Retinal pigment epithelial cell (primary cell): ENCODE data around the gene C2orf80.

Experiments used
- DNase-seq: peaks from one replicate; pipeline ENCODE4 v3.0.0-alpha.2; 2010; ENCODE audit warnings: low read depth
- H3K4me3 ChIP-seq: 2 replicates; pipeline ENCODE4 v1.5.1; 2011; ENCODE audit warnings: mild to moderate bottlenecking, low read length, control low read depth, moderate library complexity
- TF ChIP-seq, protein P1 (sequence below): conservative IDR thresholded peaks from 2 replicates; pipeline ENCODE4 v1.5.1; 2011; ENCODE audit warnings: low read depth, low read length, control low read depth, inconsistent platforms

C2orf80 gene

DNA sequence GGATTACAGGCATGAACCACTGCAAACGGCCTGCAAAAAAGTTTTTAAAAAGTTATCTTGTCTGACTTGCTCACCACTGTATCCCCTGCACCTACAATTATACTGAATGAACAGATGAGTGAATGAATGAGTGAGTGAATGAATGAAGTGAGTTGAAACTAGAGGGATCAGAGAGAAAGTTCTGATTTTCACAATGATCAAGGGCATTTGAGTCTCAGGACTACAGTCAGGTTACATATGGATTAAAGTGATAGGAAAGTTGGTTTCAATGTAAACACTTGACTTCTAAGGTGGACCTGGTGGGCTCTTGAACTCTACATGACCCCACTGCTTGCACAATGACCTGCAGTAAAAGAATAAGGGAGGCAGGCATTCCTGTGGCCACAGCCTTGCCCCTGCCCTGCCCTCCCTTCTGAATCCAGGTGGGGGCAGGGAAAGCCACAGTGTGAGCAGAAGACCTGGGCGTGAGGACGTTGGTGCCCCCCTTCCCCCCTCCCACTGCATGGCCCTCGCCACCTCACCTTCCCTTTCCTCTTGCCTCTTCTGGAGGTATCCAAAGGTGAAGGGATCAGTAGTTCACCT, 10.7 kb downstream of the C2orf80 start:
- DNase-seq: no peak
- H3K4me3 ChIP-seq: no peak overlapping the region
- TF ChIP-seq, protein P1, sequence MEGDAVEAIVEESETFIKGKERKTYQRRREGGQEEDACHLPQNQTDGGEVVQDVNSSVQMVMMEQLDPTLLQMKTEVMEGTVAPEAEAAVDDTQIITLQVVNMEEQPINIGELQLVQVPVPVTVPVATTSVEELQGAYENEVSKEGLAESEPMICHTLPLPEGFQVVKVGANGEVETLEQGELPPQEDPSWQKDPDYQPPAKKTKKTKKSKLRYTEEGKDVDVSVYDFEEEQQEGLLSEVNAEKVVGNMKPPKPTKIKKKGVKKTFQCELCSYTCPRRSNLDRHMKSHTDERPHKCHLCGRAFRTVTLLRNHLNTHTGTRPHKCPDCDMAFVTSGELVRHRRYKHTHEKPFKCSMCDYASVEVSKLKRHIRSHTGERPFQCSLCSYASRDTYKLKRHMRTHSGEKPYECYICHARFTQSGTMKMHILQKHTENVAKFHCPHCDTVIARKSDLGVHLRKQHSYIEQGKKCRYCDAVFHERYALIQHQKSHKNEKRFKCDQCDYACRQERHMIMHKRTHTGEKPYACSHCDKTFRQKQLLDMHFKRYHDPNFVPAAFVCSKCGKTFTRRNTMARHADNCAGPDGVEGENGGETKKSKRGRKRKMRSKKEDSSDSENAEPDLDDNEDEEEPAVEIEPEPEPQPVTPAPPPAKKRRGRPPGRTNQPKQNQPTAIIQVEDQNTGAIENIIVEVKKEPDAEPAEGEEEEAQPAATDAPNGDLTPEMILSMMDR: no peak

- TF ChIP-seq, protein P1: no peak
These were observed 14.0 kb downstream of the C2orf80 start for GRCh38 chr2:208175840-208176153.

DNA sequence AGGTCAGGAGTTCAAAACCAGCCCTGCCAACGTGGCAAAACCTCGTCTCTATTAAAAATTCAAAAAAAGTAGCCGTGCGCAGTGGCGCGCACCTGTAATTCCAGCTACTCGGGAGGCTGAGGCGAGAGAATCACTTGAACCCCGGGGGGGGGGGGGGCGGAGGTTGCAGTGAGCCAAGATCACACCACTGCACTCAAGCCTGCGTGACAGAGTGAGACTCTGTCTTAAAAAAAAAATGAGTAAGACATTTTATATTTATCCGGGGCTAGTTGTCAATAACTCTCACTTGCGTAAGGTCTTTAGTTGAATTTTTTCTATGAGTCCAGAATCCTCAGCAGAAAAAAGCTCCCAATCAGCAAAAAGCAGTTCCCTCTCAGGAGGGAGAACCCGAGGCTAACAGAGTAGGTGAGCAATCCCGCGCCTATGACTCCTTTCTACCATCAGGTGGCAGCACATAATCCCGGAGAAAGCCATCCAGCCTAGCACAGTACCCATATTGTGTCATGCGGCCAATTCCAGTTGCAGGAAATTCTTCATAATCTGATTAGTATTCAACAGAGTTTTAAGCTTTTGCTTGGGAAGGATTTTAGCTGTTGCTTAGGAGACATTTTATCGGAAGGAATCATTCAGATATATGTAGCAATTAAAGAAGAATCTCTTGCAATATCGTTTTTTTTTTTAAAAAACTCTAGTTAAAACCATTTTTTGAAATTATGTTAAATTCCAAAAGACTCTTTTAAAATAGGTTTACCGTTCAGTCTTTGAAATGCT, 14.6 kb downstream of the C2orf80 start:
- TF ChIP-seq, protein P1: peak; percentile 96
- peak; percentile 82 for DNase-seq
- peak overlapping the region; percentile 12 for H3K4me3 ChIP-seq

More at GRCh38 chr2:208175840-208176153, 14.0 kb downstream of the C2orf80 start:
- H3K4me3 ChIP-seq: peak overlapping the region; percentile 12
- DNase-seq: no peak

- no peak for DNase-seq
- TF ChIP-seq, protein P1: no peak
- H3K4me3 ChIP-seq: no peak overlapping the region
These were observed 15.7 kb downstream of the C2orf80 start for GRCh38 chr2:208174144-208174543.

DNA sequence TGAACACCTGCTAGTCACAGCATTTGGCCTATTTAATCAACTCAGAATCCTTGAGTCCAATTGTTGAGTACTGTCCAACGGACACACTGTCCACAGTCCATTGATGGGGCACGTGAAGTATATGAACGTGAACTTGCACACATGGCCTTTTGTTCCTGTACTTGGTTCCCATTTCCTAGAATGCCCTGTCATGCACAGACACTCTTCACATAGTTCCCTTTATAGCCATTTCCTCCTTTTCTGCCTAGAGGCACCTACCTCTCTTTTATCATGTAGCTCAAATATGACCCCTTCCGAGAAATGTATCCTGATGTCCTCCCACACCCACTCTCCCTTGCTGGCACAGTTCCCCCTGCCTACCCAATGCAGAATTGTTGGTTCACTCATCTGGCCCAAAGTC, 17.7 kb downstream of the C2orf80 start:
- DNase-seq: no peak
- TF ChIP-seq, protein P1: no peak
- H3K4me3 ChIP-seq: no peak overlapping the region

GRCh38 chr2:208164951-208165755, 24.7 kb downstream of the C2orf80 start:
- TF ChIP-seq, protein P1: no peak
- DNase-seq: no peak
- H3K4me3 ChIP-seq: no peak overlapping the region
